ENCODE data around the gene TRNAU1AP.

DNA sequence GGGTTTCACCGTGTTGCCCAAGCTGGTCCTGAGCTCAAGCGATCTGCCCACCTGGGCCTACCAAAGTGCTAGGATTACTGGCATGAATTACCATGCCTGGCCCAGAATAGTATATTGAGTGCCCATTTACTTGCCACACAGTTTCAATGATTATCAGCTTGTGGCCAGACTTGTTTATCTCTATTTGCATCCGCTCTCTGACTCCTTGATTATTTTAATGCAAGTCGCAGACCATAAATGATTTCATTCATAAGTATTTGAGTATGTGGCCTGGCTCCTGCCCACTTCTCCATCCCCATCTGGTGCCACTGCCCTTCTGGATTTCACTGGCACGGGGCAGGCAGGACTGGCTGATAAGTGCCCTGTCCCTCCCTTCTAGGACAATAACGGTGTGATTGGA is 18.2 kb upstream of the TRNAU1AP start:
- TF ChIP-seq TAF1 (IDR thresholded peaks at IDR 0.05; ENCODE audit: low read depth, low read length) (no peak), POLR2AphosphoS5 (IDR thresholded peaks at IDR 0.05; ENCODE audit: low read depth, low read length) (no peak), POLR2A (IDR thresholded peaks at IDR 0.05; ENCODE audit: low read depth, low read length) (no peak)
